ENCODE data around the gene FOXG1.

FOXG1 gene

DNA sequence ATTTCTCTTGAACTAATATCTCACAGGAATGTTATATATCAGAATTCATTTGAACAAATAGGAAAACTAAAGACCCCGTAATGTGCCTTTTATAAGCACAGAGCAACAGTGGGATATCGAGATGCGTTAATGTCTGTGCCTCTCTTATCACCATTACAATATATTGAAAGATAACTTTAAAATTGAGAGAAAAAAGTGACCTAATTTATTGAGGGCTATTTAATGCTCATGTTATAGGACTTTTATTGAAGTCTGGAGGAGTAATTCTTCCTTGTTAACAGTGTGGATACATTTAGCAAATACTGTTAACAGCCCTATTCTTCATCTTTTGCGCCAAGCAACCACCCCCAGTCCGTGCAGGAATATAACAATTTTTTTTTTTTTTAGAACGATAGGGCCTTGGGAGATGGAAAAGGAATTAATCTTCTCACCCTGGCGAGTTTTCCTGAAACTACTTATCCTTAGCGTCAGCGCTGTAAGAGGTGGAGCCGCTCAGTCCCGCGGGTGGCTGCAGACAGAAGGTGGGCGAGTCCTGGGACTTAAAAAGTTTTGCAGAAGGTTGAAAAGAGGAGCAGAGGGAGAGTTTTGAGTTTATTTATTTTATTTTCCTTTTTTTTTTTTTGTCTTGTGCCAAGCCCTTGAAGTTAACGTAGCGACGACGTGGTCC lies 11.0 kb downstream of the FOXG1 start:
- DNase-seq = no peak

DNA sequence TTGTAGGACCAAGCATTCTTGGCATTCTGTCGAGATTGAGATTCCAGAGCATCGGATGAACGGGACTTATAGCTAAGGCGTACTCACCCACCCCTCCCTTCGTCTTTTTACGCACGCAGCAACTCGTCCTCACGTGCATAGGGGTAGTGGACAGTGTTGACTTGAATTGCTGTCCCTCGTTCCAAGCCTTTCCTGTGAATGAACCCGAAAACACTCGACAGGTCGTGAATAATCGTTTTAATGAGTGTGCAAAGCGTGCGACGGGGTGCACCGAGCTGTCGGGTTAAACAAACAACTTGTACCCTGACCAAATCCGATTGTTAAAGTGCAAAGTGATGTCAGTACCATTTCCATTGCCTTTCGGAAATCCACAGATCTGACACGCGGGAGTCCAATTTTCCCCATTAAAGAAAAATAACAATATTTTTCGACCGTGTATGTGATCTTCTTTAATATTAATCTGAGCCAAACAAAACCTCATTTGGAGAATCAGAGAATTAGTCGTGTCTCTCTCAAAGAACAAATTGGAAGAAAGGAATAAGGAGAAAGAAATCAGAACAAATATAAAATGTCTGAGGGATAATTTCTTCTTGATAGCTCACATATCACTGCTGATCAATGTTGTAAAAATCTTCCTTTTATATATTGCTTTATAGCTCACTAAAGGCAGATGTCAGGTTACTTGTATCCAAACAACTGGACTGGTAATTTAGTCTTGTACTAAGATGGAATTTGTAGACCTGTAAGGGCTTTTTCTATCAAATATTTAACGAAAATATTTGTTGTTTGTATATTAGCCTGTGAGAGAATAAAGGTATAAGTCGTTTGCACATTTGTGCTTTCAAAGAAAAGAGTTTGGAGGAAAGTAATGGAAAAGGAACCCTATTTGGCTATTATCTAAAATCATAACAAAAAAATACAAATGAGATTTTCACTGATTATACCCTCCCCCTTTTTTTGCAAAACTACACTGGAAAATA lies 11.8 kb downstream of the FOXG1 start:
- DNase-seq = no peak

DNA sequence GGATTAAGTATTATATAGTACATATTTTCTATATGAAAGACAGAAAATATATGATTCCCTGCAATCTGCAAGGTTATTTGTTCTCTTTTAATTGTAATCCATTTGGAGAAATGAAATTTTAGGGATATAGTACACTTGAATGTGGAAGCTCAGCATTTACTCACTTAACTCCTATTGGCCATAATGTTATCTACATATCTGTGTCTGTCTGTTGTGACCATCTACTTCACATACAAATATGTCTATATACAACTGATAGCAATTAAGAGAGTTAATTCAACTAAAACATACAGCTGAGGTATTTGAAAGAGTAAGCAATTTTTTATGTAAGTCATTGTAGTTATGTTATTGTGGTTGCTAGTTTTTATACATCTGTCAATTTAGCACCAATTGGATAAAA lies 12.9 kb downstream of the FOXG1 start:
- DNase-seq = no peak

- no peak for DNase-seq
Observed at GRCh38 chr14:28780843-28781820, 14.5 kb downstream of the FOXG1 start.

GRCh38 chr14:28782301-28782700 lies 15.7 kb downstream of the FOXG1 start:
- DNase-seq = no peak

DNA sequence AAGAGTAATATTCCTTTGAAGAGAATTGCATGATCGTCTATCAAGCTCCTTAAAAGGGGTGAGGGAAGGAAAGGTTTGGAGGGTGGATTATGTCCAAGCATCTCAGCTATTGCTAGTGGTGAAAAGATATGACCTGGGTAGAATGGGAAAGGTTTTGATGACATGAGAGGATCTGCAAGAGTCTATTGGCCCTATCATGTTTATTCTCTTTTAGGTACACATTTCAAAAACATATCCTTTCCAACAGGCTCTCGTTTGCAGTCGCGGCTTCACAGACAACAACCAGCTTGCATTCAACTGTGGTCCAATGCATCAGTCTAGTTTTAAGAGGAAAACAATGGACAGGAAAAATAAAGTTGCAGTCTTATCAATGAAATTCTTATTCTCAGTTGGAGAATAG lies 17.1 kb downstream of the FOXG1 start:
- no peak for DNase-seq

- DNase-seq = no peak
Observed at GRCh38 chr14:28784096-28785048, 17.8 kb downstream of the FOXG1 start.

GRCh38 chr14:28785096-28785952 lies 18.7 kb downstream of the FOXG1 start:
- no peak for DNase-seq

- no peak for DNase-seq
Observed at GRCh38 chr14:28807518-28807917, 40.9 kb downstream of the FOXG1 start.

GRCh38 chr14:28813810-28814209 lies 47.2 kb downstream of the FOXG1 start:
- no peak for DNase-seq

Data from activated gamma-delta T cell (primary cell).